ENCODE results near the gene FXR2. TPM values are rescaled to one million over a fixed set of nuclear protein-coding genes. Genes with fewer than 3 reads are reported as not detected.

FXR2 gene
- total RNA-seq, 2 experiments from 2014 or later, result 29.7 to 36.8 TPM

DNA sequence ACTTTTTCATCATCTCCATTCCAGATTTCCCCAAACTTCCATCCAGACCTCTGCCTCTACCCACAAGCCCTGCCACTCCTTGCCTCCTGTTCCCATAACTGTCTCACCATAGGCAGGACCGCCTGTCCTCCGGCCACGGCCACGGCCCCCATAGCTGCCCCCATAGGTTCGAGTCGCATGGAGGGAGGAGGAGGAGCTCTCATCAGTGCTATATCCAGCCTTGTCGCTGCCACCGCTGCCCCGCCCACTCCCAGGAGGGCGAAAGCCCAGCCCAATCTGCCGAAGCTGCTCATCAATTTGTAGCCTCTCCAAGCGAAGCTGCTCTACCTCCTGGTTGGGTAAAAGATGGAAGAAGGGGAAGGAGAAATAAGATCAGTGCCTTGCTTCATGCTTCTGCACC, 21.4 kb downstream of the FXR2 start:
- H3K9me3 Mint-ChIP-seq, result no peaks in the 10 kb centered on the region
- CTCF ChIA-PET, result interaction anchor here (1.4 kb wide), 1 partner anchor 8 kb away, joined by 3 read pairs; no protein-coding TSS in a partner anchor
- H3K4me1 Mint-ChIP-seq (ENCODE audit: low read depth), result peaks cover 2% of the 10 kb centered on the region
- H3K27me3 Mint-ChIP-seq (ENCODE audit: low read depth), result no peaks in the 10 kb centered on the region
- no peak overlapping the region for H3K4me3 Mint-ChIP-seq
- no peak for DNase-seq
- intact Hi-C loops (cut with micrococcal nuclease), result no loop called here
- H3K27ac Mint-ChIP-seq, result no peak overlapping the region
- H3K36me3 Mint-ChIP-seq (ENCODE audit: low read depth), result peaks cover 35% of the 10 kb centered on the region

DNA sequence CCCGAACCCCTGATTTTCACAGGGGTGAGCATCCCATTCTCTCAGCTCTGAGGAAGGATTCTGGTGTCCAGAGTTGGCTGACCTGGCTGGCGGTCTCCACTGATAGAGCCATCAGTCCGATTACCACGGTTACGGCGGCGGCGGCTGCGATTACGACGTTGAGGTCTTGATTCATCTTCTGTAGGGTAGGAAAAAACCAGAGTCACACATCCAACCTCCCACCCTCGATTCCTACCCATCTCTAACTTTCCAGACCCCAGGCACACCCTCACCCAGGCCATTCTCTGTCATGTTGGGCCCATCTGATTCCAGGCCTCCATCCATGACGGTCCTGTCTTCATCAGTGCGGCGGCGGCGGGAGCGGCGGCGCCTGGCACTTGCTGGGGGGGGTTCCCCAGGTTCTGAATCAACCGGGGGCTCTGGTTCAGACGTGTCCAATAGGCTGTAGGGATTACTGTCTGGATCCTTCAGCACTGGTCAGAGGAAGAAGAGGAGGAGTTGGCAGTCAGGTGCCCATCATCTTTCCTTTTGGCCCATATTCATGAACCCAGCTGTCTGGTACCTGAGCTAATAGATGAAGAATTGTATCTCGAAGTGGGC, 22.2 kb downstream of the FXR2 start:
- Mint-ChIP-seq H3K36me3 (ENCODE audit: low read depth) (peaks cover 37% of the 10 kb centered on the region), H3K27me3 (ENCODE audit: low read depth) (no peaks in the 10 kb centered on the region), H3K4me1 (ENCODE audit: low read depth) (peaks cover 2% of the 10 kb centered on the region), H3K9me3 (no peaks in the 10 kb centered on the region), H3K27ac (no peak overlapping the region), H3K4me3 (no peak overlapping the region)
- DNase-seq, result no peak
- CTCF ChIA-PET, result no interaction called here
- intact Hi-C loops (cut with micrococcal nuclease), result no loop called here

DNA sequence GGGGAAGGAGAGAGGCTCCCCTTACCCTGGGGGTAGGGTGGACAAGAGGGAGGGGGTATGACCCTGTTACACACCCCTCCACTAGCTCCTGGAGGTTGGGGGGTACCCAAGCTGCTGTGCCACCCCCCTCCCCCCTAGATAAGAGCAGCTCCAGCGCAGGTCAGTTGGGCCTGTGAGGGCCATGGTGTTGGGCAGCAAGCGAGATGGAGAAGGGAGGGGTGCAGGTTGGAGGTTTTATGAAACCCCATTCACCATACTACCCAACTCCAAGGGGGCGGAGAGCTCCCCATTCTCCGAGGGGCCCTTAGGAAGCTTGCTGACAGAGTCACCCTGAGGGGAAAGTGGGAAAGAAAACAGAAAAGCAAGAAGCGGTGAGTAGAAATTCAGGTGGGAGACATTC, 23.1 kb downstream of the FXR2 start:
- no peak overlapping the region for H3K27ac Mint-ChIP-seq
- no peaks in the 10 kb centered on the region for H3K27me3 Mint-ChIP-seq (ENCODE audit: low read depth)
- peaks cover 32% of the 10 kb centered on the region for H3K36me3 Mint-ChIP-seq (ENCODE audit: low read depth)
- CTCF ChIA-PET, result interaction anchor here (0.5 kb wide), 1 partner anchor 46 kb away, joined by 3 read pairs; no protein-coding TSS in a partner anchor
- H3K9me3 Mint-ChIP-seq, result no peaks in the 10 kb centered on the region
- intact Hi-C loops (cut with micrococcal nuclease), result no loop called here
- no peak for DNase-seq
- no peak overlapping the region for H3K4me3 Mint-ChIP-seq
- H3K4me1 Mint-ChIP-seq (ENCODE audit: low read depth), result peaks cover 4% of the 10 kb centered on the region

DNA sequence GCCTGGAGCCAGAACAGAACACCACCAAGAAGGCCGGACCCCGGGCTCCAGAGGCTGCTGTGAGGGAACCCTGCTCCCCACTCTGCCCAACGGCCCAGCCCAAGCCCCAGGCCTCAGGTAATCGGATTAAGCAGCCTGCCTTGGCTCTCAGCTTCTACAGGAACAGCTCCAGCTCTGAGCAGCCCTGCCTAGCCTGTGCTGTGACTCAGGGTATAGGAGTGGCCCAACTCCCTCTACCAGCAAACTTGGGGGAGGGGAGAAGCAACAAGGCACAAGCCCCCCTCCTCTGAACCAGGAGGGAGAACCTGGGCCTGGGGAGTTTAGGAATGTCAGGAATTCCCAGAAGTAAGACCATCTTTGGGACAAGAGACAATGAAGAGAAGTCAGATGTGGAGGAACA, 24.0 kb downstream of the FXR2 start:
- peaks cover 7% of the 10 kb centered on the region for H3K4me1 Mint-ChIP-seq (ENCODE audit: low read depth)
- no peak for DNase-seq
- peaks cover 31% of the 10 kb centered on the region for H3K36me3 Mint-ChIP-seq (ENCODE audit: low read depth)
- CTCF ChIA-PET, result no interaction called here
- H3K9me3 Mint-ChIP-seq, result no peaks in the 10 kb centered on the region
- H3K4me3 Mint-ChIP-seq, result no peak overlapping the region
- H3K27ac Mint-ChIP-seq, result peak overlapping the region; percentile 30
- no peaks in the 10 kb centered on the region for H3K27me3 Mint-ChIP-seq (ENCODE audit: low read depth)
- intact Hi-C loops (cut with micrococcal nuclease), result no loop called here

DNA sequence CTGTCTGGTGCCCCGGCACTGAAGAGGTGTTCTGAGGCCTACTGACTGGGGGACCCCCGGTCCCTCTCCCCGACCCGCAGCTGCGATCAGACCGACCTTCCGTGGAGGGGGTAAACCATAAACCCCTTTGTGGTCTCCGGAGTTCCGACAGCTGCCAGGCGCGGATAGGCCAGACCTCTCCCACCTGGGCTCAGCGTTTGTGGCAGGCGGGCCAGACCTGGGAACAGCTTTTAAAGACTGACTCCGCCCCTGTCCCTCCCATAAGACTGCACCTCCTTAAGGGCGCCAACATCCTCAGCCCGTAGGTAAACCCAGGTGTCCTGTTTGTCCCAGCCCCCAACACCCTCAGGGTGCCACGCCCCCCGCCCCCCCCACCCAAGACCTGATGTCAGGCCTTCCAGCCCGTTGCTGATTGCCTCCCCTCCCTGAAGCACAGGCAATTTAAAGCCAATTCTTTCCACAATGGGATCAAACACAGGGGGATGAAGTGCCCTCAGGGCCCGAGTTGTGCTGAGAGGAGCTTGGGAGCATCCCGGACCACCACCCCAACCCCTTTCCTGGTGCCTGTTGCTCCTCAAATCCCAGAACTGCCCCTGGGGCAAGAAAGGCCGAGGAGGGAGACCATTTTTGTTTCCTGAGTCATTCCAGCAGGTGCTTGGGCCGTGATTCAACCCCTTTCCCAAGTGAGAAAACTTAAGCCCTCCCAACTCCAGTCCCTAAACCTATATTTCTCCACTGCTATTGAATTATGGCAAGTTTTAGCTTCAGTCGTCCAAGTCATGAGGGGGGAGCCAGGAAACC, 24.6 kb downstream of the FXR2 start, which contains the start of gene SOX15:
TSS of gene SOX15 (minus strand) at position 204 of the 801 bp plus-strand sequence. CDS start 418 bp downstream, outside the sequence.
- no peak within 1 kb of the TSS for H3K4me3 Mint-ChIP-seq
- H3K4me1 Mint-ChIP-seq (ENCODE audit: low read depth), result peaks cover 13% of the 10 kb centered on the region
- no peaks in the 10 kb centered on the region for H3K27me3 Mint-ChIP-seq (ENCODE audit: low read depth)
- peaks cover 28% of the 10 kb centered on the region for H3K36me3 Mint-ChIP-seq (ENCODE audit: low read depth)
- intact Hi-C loops (cut with micrococcal nuclease), result loop anchor here (1.0 kb wide), 2 partner anchors 76 to 234 kb away; no protein-coding TSS in a partner anchor
- no peak for DNase-seq
- H3K9me3 Mint-ChIP-seq, result no peaks in the 10 kb centered on the region
- H3K27ac Mint-ChIP-seq, result peak within 1 kb of the TSS; percentile 30
- CTCF ChIA-PET, result interaction anchor here (1.0 to 1.9 kb wide), 13 partner anchors 11 to 253 kb away, joined by 3 to 14 read pairs (median 6); partner anchors contain the start of genes FXR2, SAT2 and TMEM95

DNA sequence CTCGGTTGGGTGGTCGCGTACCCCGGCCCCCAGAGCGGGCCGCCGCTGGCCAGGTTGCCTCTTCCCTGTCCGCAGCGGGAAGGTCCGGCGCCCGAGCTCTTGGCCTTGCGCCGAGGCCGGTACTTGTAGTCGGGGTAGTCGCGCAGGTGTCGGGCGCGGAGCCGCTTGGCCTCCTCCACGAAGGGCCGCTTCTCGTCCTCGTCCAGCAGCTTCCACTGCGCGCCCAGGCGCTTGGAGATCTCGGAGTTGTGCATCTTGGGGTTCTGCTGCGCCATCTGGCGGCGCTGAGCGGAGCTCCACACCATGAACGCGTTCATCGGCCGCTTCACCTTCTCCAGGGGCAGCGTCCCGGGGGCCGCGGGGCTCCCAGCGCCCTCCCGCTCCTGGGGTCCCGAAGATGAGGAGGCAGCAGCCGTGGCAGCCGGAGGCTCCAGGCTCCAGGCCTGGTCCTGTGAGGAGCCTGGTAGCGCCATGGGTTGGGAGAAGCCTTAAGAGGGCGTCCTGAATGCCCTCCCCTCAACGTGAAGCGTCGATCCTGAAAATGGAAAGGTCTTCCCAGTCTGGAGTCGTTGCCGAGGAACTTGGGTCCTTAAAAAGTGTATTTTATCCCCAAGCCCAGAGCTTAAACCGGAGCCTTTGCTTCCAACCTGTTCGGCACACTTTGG, 25.4 kb downstream of the FXR2 start:
- CTCF ChIA-PET, result interaction anchor here (0.6 to 1.9 kb wide), 19 partner anchors 10 to 252 kb away, joined by 3 to 14 read pairs (median 5); partner anchors contain the start of genes FXR2, SAT2 and TMEM95
- H3K4me3 Mint-ChIP-seq, result no peak overlapping the region
- H3K27ac Mint-ChIP-seq, result no peak overlapping the region
- H3K9me3 Mint-ChIP-seq, result no peaks in the 10 kb centered on the region
- peaks cover 21% of the 10 kb centered on the region for H3K4me1 Mint-ChIP-seq (ENCODE audit: low read depth)
- no peaks in the 10 kb centered on the region for H3K27me3 Mint-ChIP-seq (ENCODE audit: low read depth)
- intact Hi-C loops (cut with micrococcal nuclease), result loop anchor here (1.0 kb wide), 2 partner anchors 75 to 233 kb away; no protein-coding TSS in a partner anchor
- peaks cover 31% of the 10 kb centered on the region for H3K36me3 Mint-ChIP-seq (ENCODE audit: low read depth)
- peak; percentile 74 for DNase-seq

GRCh38 chr17:7588553-7589203, 26.0 kb downstream of the FXR2 start:
- H3K4me1 Mint-ChIP-seq (ENCODE audit: low read depth), result peaks cover 21% of the 10 kb centered on the region
- H3K9me3 Mint-ChIP-seq, result no peaks in the 10 kb centered on the region
- H3K27ac Mint-ChIP-seq, result no peak overlapping the region
- CTCF ChIA-PET, result interaction anchor here (0.6 to 1.9 kb wide), 19 partner anchors 10 to 251 kb away, joined by 3 to 14 read pairs (median 5); partner anchors contain the start of genes FXR2, SAT2 and TMEM95
- peaks cover 33% of the 10 kb centered on the region for H3K36me3 Mint-ChIP-seq (ENCODE audit: low read depth)
- intact Hi-C loops (cut with micrococcal nuclease), result loop anchor here (1.0 kb wide), 2 partner anchors 74 to 232 kb away; no protein-coding TSS in a partner anchor
- no peaks in the 10 kb centered on the region for H3K27me3 Mint-ChIP-seq (ENCODE audit: low read depth)
- DNase-seq, result no peak
- H3K4me3 Mint-ChIP-seq, result no peak overlapping the region

DNA sequence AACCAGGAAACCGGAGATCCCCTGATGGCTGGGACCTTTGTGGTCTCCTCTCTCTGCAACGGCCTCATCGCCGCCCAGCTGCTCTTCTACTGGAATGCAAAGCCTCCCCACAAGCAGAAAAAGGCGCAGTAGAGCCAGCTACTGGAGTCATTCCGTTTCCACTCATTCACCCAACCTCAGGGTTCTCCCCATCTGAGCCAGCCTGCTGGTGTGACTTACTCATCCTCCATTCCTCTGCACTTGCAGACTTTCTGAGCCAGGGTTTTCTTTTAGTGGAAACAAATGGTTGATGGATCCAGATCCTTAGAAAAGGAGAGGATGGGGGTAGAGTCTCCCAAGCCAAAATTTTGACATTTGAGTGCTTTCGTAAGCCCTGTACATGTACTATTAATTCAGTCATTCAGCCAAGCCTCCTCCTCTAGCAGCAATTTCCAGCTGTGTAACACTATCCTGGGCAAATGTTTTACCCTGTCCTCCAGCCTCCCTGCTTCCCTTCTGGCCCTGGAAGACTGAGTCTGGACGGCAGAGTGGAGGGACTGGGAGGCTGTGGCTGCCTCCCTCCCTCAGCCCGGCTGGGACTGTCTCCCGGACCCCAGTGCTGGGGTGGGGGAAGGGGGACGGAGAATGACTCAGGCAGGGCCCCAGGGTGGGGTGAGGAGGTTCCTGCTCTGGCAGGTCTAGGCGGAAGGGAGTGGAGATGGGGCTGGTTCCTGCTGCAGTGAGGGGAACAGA, 27.1 kb downstream of the FXR2 start:
- no peak for DNase-seq
- Mint-ChIP-seq H3K36me3 (ENCODE audit: low read depth) (peaks cover 27% of the 10 kb centered on the region), H3K27ac (no peak overlapping the region), H3K4me3 (no peak overlapping the region), H3K27me3 (ENCODE audit: low read depth) (no peaks in the 10 kb centered on the region), H3K4me1 (ENCODE audit: low read depth) (peaks cover 25% of the 10 kb centered on the region), H3K9me3 (no peaks in the 10 kb centered on the region)
- intact Hi-C loops (cut with micrococcal nuclease), result no loop called here
- CTCF ChIA-PET, result interaction anchor here (0.6 to 1.4 kb wide), 3 partner anchors 27 to 261 kb away, joined by 3 to 5 read pairs (median 3); no protein-coding TSS in a partner anchor

- intact Hi-C loops (cut with micrococcal nuclease), result no loop called here
- CTCF ChIA-PET, result interaction anchor here (0.6 to 1.4 kb wide), 3 partner anchors 26 to 260 kb away, joined by 3 to 5 read pairs (median 3); no protein-coding TSS in a partner anchor
- no peak for DNase-seq
- no peaks in the 10 kb centered on the region for H3K9me3 Mint-ChIP-seq
- H3K27me3 Mint-ChIP-seq (ENCODE audit: low read depth), result no peaks in the 10 kb centered on the region
- peak overlapping the region; percentile 29 for H3K27ac Mint-ChIP-seq
- H3K36me3 Mint-ChIP-seq (ENCODE audit: low read depth), result peaks cover 25% of the 10 kb centered on the region
- H3K4me3 Mint-ChIP-seq, result no peak overlapping the region
- peaks cover 32% of the 10 kb centered on the region for H3K4me1 Mint-ChIP-seq (ENCODE audit: low read depth)
Measured at GRCh38 chr17:7586673-7587419, 27.9 kb downstream of the FXR2 start.

- DNase-seq, result peak; percentile 96
- Mint-ChIP-seq H3K9me3 (no peaks in the 10 kb centered on the region), H3K4me1 (ENCODE audit: low read depth) (peaks cover 58% of the 10 kb centered on the region), H3K27me3 (ENCODE audit: low read depth) (no peaks in the 10 kb centered on the region), H3K36me3 (ENCODE audit: low read depth) (peaks cover 22% of the 10 kb centered on the region), H3K4me3 (peak within 1 kb of the TSS; percentile 95), H3K27ac (peak within 1 kb of the TSS; percentile 100)
- CTCF ChIA-PET, result interaction anchor here (0.6 to 2.8 kb wide), 4 partner anchors 23 to 187 kb away, joined by 3 to 13 read pairs (median 10); partner anchors contain the start of genes FXR2, SENP3, TP53 and WRAP53
- intact Hi-C loops (cut with micrococcal nuclease), result loop anchor here (1.0 to 2.0 kb wide), 8 partner anchors 11 to 304 kb away; partner anchors contain the start of genes SENP3, TMEM256 and TP53
Measured at GRCh38 chr17:7583253-7584109, 31.2 kb downstream of the FXR2 start, which contains the start of gene MPDU1. Gene MPDU1, plus strand, starts transcription at chr17:7583852. Its CDS starts 11 bp downstream, at chr17:7583863.

Data from activated naive CD4-positive, alpha-beta T cell treated with anti-CD3 and anti-CD28 coated beads for 36 hours (primary cell).